Esophagus squamous epithelium (tissue), 5 donors: ENCODE data around the gene HOXD4. TPM values are rescaled to one million over a fixed set of nuclear protein-coding genes. Genes with fewer than 3 reads are reported as not detected.

Source experiments
- DNase-seq: peaks from one replicate; lab custom pipeline; 2025; lab: John Stamatoyannopoulos, UW
- H3K27ac ChIP-seq, 4 donors: fragments of 200-600 bp; sonication (generic); one replicate each; pipeline ENCODE4 v1.5.1; 2016 to 2019; ENCODE audit warnings: mild to moderate bottlenecking in 1 of 4
- H3K27me3 ChIP-seq, 4 donors: fragments of 200-600 bp; sonication (generic); 1 replicate in 3 of 4; 2 replicates in 1 of 4; pipeline versions ENCODE4 v1.5.1 to v1.6.0; 2017 to 2021; ENCODE audit warnings: antibody characterized with exemption in 1 of 4
- H3K36me3 ChIP-seq, 3 donors: fragments of 200-600 bp; sonication (generic); one replicate each; pipeline ENCODE4 v1.5.1; 2016 to 2019
- H3K4me1 ChIP-seq, 3 donors: fragments of 200-600 bp; sonication (generic); one replicate each; pipeline ENCODE4 v1.5.1; 2017 to 2019
- H3K4me3 ChIP-seq, 4 donors: fragments of 200-600 bp; sonication (generic); 1 replicate in 3 of 4; 2 replicates in 1 of 4; pipeline ENCODE4 v1.5.1; 2016 to 2019; ENCODE audit warnings: mild to moderate bottlenecking in 2 of 4, moderate library complexity in 1 of 4
- H3K9me3 ChIP-seq, 3 donors: fragments of 200-600 bp; sonication (generic); one replicate each; pipeline ENCODE4 v1.5.1; 2016 to 2019
- POLR2A ChIP-seq, 4 donors: fragments of 450-650 bp; IDR thresholded peaks; one replicate each; pipeline ENCODE4 v1.6.1; 2017; ENCODE audit warnings: antibody characterized with exemption in 4 of 4, mild to moderate bottlenecking in 4 of 4, moderate library complexity in 3 of 4
- WGBS, 2 donors: methylation state at CpG; one replicate each; pipeline ENCODE4 v1.1.5; 2018; 5-methylcytosine and 5-hydroxymethylcytosine counted together
- intact Hi-C: fragments of 100-400 bp; cut with DNase I; formaldehyde crosslinking; loops from one replicate; pipeline ENCODE4 v1.15.0; 2022
- total RNA-seq, 4 donors: library from RNA; depleted of rRNA; stranded (reverse); fragments of >200 nt; gene quantifications; one replicate each; pipeline ENCODE4 v1.1.0, GENCODE V29; 2016
- TF ChIP-seq, protein P1 (sequence below), 6 experiments: fragments of 450-650 bp in 4 of 6; fragments of 200-600 bp in 2 of 6; sonication (generic) in 2 of 6; IDR thresholded peaks; one replicate each; pipeline ENCODE4 v1.5.1; 2016 to 2019; ENCODE audit warnings: antibody characterized with exemption in 6 of 6, mild to moderate bottlenecking in 4 of 6, moderate library complexity in 4 of 6
- donor health status: DM: yes; HTN: yes; CAD: no.

The HOXD4 gene
- total RNA-seq, 4 donors from 2014 or later = 0.31 to 2.5 TPM; not detected in 2

DNA sequence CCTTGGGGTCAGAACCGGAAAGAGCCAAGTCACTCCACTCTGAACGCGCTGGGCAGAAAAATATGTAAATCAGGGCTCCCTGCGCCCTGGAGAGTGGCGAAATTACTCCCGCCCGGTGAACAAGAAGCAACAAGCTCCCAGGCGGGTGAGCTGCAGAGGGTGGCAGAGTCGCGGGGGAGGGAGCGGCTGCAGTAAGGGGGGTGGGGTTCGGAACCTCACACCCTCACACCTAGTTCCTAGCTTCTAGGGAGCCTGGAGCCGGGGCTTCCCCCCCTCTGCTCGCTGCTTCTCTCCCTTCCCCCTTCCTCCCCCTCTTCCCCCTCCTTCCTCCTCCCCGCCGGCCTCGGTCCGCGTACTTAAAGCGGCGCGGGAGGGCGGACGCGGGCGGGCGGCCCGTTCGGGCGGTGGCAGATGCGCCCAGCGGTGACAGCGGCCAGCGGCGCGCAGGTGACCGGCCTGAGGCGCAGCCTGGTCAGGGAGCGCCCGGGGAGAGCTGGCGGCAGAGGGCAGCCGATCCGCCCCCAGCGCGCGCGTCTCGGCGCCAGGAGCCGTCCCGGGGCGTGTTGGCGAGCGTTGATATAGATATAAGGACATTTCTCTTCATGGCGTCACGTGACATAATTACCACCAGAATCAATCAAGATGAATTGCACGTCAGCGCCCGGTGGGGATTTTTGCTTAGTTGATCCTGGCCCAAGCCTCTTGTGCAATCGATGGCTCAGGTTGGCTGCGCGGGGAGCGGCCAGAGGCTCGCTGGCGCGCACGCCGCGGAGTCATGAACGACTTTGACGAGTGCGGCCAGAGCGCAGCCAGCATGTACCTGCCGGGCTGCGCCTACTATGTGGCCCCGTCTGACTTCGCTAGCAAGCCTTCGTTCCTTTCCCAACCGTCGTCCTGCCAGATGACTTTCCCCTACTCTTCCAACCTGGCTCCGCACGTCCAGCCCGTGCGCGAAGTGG lies 44.5 kb upstream of the HOXD4 start, which contains the start of gene HOXD11:
Gene HOXD11, plus strand, starts transcription at position 700 of the 959 bp plus-strand sequence. Its CDS starts 76 bp downstream, at position 776.
- Histone ChIP-seq H3K27me3 (peaks cover 27 to 100% (median 81%) of the 10 kb centered on the region in 4 donors), H3K27ac (no peak within 1 kb of the TSS), H3K4me3 (peak within 1 kb of the TSS; percentile 24 to 66 (median 37)), H3K9me3 (no peaks in the 10 kb centered on the region), H3K36me3 (no peaks in the 10 kb centered on the region), H3K4me1 (peaks cover 18 to 50% (median 31%) of the 10 kb centered on the region in 3 donors)
- no peak for DNase-seq
- intact Hi-C loops = no loop called here
- TF ChIP-seq POLR2A (IDR thresholded peaks at IDR 0.05) = no peak
- TF ChIP-seq, protein P1, sequence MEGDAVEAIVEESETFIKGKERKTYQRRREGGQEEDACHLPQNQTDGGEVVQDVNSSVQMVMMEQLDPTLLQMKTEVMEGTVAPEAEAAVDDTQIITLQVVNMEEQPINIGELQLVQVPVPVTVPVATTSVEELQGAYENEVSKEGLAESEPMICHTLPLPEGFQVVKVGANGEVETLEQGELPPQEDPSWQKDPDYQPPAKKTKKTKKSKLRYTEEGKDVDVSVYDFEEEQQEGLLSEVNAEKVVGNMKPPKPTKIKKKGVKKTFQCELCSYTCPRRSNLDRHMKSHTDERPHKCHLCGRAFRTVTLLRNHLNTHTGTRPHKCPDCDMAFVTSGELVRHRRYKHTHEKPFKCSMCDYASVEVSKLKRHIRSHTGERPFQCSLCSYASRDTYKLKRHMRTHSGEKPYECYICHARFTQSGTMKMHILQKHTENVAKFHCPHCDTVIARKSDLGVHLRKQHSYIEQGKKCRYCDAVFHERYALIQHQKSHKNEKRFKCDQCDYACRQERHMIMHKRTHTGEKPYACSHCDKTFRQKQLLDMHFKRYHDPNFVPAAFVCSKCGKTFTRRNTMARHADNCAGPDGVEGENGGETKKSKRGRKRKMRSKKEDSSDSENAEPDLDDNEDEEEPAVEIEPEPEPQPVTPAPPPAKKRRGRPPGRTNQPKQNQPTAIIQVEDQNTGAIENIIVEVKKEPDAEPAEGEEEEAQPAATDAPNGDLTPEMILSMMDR (IDR thresholded peaks at IDR 0.05) = no peak
- 0% methylated on average over 6 to 8 of the region's 85 CpGs for WGBS, 2 donors

DNA sequence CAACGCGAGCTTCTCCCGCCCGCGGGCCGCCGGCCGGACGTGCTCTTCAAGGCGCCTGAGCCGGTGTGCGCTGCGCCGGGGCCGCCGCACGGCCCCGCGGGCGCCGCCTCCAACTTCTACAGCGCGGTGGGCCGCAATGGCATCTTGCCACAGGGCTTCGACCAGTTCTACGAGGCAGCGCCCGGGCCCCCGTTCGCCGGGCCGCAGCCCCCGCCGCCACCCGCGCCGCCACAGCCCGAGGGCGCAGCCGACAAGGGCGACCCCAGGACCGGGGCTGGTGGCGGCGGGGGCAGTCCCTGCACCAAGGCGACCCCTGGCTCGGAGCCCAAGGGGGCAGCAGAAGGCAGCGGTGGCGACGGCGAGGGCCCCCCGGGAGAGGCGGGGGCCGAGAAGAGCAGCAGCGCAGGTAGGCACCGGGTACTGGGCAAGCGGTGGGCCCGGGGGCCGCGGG lies 43.6 kb upstream of the HOXD4 start:
- peak overlapping the region in 2 of 4 donors; percentile 30 to 49 for H3K4me3 ChIP-seq
- no CpG with 5 or more reads among the region's 59 CpGs for WGBS, 2 donors
- intact Hi-C loops = no loop called here

DNA sequence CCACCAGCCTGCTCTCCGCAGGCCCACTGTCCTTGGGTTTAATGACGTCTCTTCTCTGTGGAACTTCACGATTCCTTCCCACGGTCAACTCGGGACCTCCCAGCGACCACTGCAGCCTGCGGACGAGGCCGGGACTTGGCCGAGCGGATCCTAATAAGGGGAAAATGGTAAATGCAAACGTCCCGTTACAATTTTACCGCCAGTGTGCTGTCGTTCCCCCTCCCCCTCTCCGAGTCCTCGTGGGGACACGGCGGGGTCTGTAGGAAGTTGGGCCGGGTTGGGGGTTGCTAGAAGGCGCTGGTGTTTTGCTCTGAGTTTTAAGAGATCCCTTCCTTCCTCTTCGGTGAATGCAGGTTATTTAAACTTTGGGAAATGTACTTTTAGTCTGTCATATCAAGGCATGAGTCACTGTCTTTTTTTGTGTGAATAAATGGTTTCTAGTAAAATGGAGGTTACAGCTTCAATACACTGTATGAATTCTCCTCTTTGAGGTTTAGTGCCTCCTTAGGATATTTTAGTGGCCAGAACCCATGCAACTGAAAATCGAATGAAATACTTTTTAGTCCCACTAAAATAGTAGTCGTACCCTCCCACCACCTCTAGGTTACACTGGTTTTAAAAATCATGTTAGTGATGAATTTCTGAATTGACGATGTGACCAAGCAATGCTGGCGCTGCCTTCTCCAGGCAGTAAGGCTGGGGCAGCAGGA lies 42.0 kb upstream of the HOXD4 start:
- no peaks in the 10 kb centered on the region for H3K9me3 ChIP-seq
- intact Hi-C loops = no loop called here
- H3K36me3 ChIP-seq = no peaks in the 10 kb centered on the region
- peaks cover 27 to 100% (median 81%) of the 10 kb centered on the region in 4 donors for H3K27me3 ChIP-seq
- TF ChIP-seq, protein P1 (IDR thresholded peaks at IDR 0.05) = no peak
- no peak for TF ChIP-seq POLR2A (IDR thresholded peaks at IDR 0.05)
- 12 to 25% methylated on average over 17 of the region's 26 CpGs for WGBS, 2 donors
- H3K4me1 ChIP-seq = peaks cover 18 to 44% (median 25%) of the 10 kb centered on the region in 3 donors
- no peak overlapping the region for H3K27ac ChIP-seq
- DNase-seq = no peak
- H3K4me3 ChIP-seq = no peak overlapping the region

More for the DNA sequence above, 43.6 kb upstream of the HOXD4 start:
- Histone ChIP-seq H3K4me1 (peaks cover 18 to 50% (median 31%) of the 10 kb centered on the region in 3 donors), H3K27ac (no peak overlapping the region), H3K9me3 (no peaks in the 10 kb centered on the region), H3K27me3 (peaks cover 35 to 100% (median 83%) of the 10 kb centered on the region in 4 donors), H3K36me3 (no peaks in the 10 kb centered on the region)
- DNase-seq = no peak
- TF ChIP-seq, protein P1 (IDR thresholded peaks at IDR 0.05) = no peak
- no peak for TF ChIP-seq POLR2A (IDR thresholded peaks at IDR 0.05)

DNA sequence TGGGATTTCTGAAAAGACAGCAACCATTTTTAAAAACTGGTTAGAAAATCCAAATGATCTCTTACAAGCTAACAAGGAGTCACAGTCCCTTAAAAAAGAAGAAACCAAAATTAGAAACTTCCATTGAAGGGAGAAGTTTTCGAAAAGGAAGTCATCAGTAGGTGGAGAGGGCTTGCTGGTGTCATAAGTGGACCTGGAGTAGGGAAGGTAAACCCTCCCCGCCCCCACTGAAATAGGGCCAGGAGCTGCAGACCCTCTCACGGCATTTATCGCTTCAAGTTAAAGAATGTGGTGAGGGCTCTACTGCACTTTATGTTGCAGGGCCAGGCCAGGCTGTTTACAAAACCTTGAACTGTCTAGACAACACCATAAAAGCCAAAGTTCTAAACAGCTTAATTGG lies 41.4 kb upstream of the HOXD4 start:
- Histone ChIP-seq H3K27ac (no peak overlapping the region), H3K4me1 (peaks cover 12 to 38% (median 19%) of the 10 kb centered on the region in 3 donors), H3K27me3 (peaks cover 23 to 100% (median 80%) of the 10 kb centered on the region in 4 donors), H3K4me3 (no peak overlapping the region), H3K9me3 (no peaks in the 10 kb centered on the region), H3K36me3 (no peaks in the 10 kb centered on the region)
- intact Hi-C loops = no loop called here
- TF ChIP-seq, protein P1 (IDR thresholded peaks at IDR 0.05) = no peak
- TF ChIP-seq POLR2A (IDR thresholded peaks at IDR 0.05) = no peak
- WGBS, 2 donors = 16 to 21% methylated on average over 4 of the region's 4 CpGs
- DNase-seq = no peak
